ENCODE data around the gene MTMR10.

MTMR10 gene

GRCh38 chr15:30956216-30957124 lies 35.0 kb downstream of the MTMR10 start:
- no peak for DNase-seq

GRCh38 chr15:30954674-30955073 lies 36.8 kb downstream of the MTMR10 start:
- no peak for DNase-seq

GRCh38 chr15:30953731-30954378 lies 37.6 kb downstream of the MTMR10 start:
- DNase-seq, result no peak

GRCh38 chr15:30953183-30953582 lies 38.2 kb downstream of the MTMR10 start:
- no peak for DNase-seq

- no peak for DNase-seq
Observed at GRCh38 chr15:30943654-30944335, 47.6 kb downstream of the MTMR10 start.

GRCh38 chr15:30941520-30941919 lies 49.9 kb downstream of the MTMR10 start:
- DNase-seq, result no peak

- DNase-seq, result no peak
Observed at GRCh38 chr15:30940359-30940758, 51.1 kb downstream of the MTMR10 start.

GRCh38 chr15:30939161-30939560 lies 52.3 kb downstream of the MTMR10 start:
- DNase-seq, result no peak

GRCh38 chr15:30933293-30933692 lies 58.1 kb downstream of the MTMR10 start:
- DNase-seq, result no peak

GRCh38 chr15:30930422-30930821 lies 61.0 kb downstream of the MTMR10 start:
- DNase-seq, result no peak

- DNase-seq, result no peak
Observed at GRCh38 chr15:30929982-30930381, 61.4 kb downstream of the MTMR10 start.

GRCh38 chr15:30929064-30929669 lies 62.3 kb downstream of the MTMR10 start:
- DNase-seq, result no peak

GRCh38 chr15:30928076-30928475 lies 63.4 kb downstream of the MTMR10 start:
- DNase-seq, result no peak

GRCh38 chr15:30927148-30927761 lies 64.2 kb downstream of the MTMR10 start:
- DNase-seq, result no peak

- DNase-seq, result no peak
Observed at GRCh38 chr15:30926161-30926560, 65.3 kb downstream of the MTMR10 start.

- no peak for DNase-seq
Observed at GRCh38 chr15:30925686-30926085, 65.7 kb downstream of the MTMR10 start.

- DNase-seq, result no peak
Observed at GRCh38 chr15:30924353-30924752, 67.1 kb downstream of the MTMR10 start.

- no peak for DNase-seq
Observed at GRCh38 chr15:30923429-30923828, 68.0 kb downstream of the MTMR10 start.

- no peak for DNase-seq
Observed at GRCh38 chr15:30922480-30923311, 68.7 kb downstream of the MTMR10 start.

- no peak for DNase-seq
Observed at GRCh38 chr15:30921781-30922479, 69.5 kb downstream of the MTMR10 start.

GRCh38 chr15:30921106-30921505 lies 70.3 kb downstream of the MTMR10 start:
- no peak for DNase-seq

All from NCI-H1048 (cell line).